Measurements from ENCODE around the gene ANKRD11.

The ANKRD11 gene

DNA sequence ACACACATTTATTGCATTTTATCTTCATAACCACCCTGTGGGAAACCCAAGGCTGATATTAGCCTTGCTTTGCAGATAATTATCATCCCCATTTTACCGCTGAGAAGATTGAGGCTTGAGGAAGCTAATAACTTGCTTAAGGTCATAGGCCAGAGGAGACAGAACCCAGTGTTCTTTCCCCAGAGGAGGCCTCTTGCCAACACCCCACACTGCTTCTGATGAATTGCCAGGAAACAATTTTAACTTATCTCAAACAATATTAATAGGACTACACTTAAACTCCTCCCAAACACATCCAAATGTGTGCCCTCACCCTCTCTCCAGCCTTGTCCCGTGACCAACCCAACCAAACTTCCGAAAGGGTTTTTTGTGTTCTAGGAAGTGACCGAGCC lies 15.7 kb upstream of the ANKRD11 start:
- Histone ChIP-seq H3K27ac (no peak overlapping the region), H3K4me3 (IDR thresholded peaks at IDR 0.05; ENCODE audit: insufficient read depth, low read depth, low read length) (no peak overlapping the region), H4K20me1 (ENCODE audit: insufficient read depth) (no peaks in the 10 kb centered on the region), H3K9ac (no peak overlapping the region), H3K4me2 (no peak overlapping the region), H3K27me3 (ENCODE audit: insufficient read depth, low read depth) (no peaks in the 10 kb centered on the region), H3K79me2 (ENCODE audit: insufficient read depth, low read depth) (peaks cover 27% of the 10 kb centered on the region), H3K4me1 (ENCODE audit: low read depth, poor library complexity, severe bottlenecking) (peaks cover 16% of the 10 kb centered on the region), H3K36me3 (ENCODE audit: insufficient read depth) (peaks cover 5% of the 10 kb centered on the region; the same call in 1 of the 2 replicates), H2AFZ (ENCODE audit: low read depth) (no peak overlapping the region)
- TF ChIP-seq, protein P1, sequence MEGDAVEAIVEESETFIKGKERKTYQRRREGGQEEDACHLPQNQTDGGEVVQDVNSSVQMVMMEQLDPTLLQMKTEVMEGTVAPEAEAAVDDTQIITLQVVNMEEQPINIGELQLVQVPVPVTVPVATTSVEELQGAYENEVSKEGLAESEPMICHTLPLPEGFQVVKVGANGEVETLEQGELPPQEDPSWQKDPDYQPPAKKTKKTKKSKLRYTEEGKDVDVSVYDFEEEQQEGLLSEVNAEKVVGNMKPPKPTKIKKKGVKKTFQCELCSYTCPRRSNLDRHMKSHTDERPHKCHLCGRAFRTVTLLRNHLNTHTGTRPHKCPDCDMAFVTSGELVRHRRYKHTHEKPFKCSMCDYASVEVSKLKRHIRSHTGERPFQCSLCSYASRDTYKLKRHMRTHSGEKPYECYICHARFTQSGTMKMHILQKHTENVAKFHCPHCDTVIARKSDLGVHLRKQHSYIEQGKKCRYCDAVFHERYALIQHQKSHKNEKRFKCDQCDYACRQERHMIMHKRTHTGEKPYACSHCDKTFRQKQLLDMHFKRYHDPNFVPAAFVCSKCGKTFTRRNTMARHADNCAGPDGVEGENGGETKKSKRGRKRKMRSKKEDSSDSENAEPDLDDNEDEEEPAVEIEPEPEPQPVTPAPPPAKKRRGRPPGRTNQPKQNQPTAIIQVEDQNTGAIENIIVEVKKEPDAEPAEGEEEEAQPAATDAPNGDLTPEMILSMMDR (conservative IDR thresholded peaks at IDR 0.05; ENCODE audit: low read depth, low read length) = no peak

DNA sequence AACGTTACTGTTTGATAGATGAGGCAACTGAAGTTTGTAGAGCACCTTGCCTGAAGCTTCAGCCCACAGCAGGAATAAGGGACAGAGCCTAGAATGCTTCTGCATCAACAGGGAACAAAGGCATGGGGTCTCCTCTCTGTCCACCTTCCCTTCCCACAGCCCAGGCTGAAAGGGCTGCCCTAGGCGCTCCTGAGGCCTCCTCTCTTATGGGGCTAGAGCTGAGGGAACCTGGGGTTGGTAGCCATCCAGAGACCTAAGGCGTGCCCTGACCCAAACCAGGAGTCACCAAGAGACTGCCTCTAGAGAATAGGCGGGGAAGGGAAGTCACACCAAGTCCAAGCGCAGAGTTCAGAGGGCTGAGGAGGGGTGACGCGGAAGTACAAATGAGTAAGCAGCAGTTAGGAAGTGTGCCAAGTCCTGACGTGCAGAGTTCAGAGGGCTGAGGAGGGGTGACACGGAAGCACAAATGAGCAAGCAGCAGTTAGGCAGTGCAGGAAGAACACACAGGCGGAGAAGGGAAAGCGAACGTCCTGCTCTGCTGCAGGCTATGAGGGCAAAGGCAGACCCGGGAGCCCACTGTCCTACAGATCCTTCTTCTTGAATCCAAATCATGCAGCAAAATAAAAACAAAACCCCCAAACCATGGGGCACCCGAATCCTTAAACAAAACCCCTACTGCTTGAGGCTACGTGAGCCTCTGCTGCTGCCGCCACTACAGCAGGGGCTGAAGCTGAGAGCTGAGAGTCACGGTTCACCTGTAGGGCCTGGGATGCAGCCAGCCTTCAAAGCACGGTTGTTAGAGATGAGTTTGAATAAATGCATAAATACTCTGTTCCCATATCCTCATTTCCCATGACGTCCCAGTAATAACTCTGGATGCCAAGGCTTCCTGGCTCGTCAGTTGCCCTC lies 15.1 kb upstream of the ANKRD11 start:
- TF ChIP-seq, protein P1 (conservative IDR thresholded peaks at IDR 0.05; ENCODE audit: low read depth, low read length) = no peak
- Histone ChIP-seq H3K36me3 (ENCODE audit: insufficient read depth) (peaks cover 2% of the 10 kb centered on the region; the same call in 1 of the 2 replicates), H3K4me1 (ENCODE audit: low read depth, poor library complexity, severe bottlenecking) (peaks cover 15% of the 10 kb centered on the region), H3K4me3 (IDR thresholded peaks at IDR 0.05; ENCODE audit: insufficient read depth, low read depth, low read length) (no peak overlapping the region), H3K27me3 (ENCODE audit: insufficient read depth, low read depth) (no peaks in the 10 kb centered on the region), H3K27ac (no peak overlapping the region), H2AFZ (ENCODE audit: low read depth) (no peak overlapping the region), H3K4me2 (no peak overlapping the region), H4K20me1 (ENCODE audit: insufficient read depth) (no peaks in the 10 kb centered on the region), H3K79me2 (ENCODE audit: insufficient read depth, low read depth) (peaks cover 21% of the 10 kb centered on the region), H3K9ac (no peak overlapping the region)

DNA sequence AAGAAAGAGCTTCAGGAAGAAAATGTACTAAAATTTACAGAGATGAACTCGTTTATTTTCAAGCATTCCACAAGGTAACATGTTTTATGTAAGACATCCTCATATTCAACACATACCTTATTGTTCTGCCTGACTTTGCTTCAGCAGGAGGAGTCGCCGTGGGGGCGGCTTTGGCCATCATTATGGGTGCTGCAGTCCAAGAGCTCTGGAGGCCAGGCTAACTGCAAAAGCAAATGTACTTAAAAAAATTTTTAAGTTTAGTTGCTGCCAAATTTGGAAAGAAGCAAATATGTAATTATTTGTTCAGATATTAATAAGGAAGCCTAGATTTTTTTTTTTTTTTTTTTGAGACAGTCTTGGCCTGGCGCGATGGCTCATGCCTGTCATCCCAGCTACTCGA lies 13.7 kb upstream of the ANKRD11 start:
- Histone ChIP-seq H3K4me1 (ENCODE audit: low read depth, poor library complexity, severe bottlenecking) (peaks cover 1% of the 10 kb centered on the region), H4K20me1 (ENCODE audit: insufficient read depth) (no peaks in the 10 kb centered on the region), H3K9ac (no peak overlapping the region), H2AFZ (ENCODE audit: low read depth) (no peak overlapping the region), H3K4me3 (IDR thresholded peaks at IDR 0.05; ENCODE audit: insufficient read depth, low read depth, low read length) (no peak overlapping the region), H3K27me3 (ENCODE audit: insufficient read depth, low read depth) (no peaks in the 10 kb centered on the region), H3K36me3 (ENCODE audit: insufficient read depth) (no peaks in the 10 kb centered on the region), H3K79me2 (ENCODE audit: insufficient read depth, low read depth) (peaks cover 7% of the 10 kb centered on the region), H3K27ac (no peak overlapping the region), H3K4me2 (no peak overlapping the region)
- TF ChIP-seq, protein P1 (conservative IDR thresholded peaks at IDR 0.05; ENCODE audit: low read depth, low read length) = no peak

DNA sequence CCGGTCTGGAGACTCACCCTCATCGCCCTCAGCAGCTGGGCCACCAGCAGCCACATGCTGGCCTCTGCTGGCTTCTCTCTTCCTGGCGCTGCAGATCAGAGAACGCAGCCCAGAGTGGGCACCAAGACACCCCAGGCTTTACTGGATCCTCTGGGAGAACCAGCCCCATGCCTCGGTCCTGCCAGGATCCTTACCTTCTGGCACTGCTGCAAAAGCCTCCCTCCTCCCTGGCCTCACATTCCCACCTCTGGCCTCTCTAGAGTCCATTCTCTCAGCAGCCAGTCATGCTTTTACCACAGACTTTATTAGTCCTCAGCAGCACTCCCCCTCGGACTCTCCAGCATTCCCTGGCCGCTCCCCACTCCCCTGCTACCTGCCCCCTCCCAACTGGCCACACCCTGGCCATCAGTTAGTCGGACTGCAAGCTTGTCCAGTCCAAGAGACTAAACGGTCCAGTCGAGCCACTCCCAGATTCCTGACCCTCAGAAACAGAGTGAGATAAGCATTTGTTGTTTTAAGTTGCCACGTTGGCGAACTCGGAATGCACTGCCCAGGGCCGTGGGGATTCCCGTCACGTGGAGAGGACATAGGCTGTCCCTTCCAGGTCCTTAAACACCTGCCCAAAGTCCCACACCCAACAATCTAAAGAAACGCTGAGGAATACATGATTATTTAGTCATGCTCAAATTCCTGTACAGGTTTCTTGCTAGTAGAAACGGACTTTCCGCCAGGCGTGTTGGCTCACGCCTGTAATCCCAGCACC lies 11.9 kb upstream of the ANKRD11 start:
- Histone ChIP-seq H3K4me1 (ENCODE audit: low read depth, poor library complexity, severe bottlenecking) (no peaks in the 10 kb centered on the region), H3K27ac (no peak overlapping the region), H3K9ac (no peak overlapping the region), H4K20me1 (ENCODE audit: insufficient read depth) (no peaks in the 10 kb centered on the region), H3K79me2 (ENCODE audit: insufficient read depth, low read depth) (no peaks in the 10 kb centered on the region), H3K36me3 (ENCODE audit: insufficient read depth) (no peaks in the 10 kb centered on the region), H3K4me3 (IDR thresholded peaks at IDR 0.05; ENCODE audit: insufficient read depth, low read depth, low read length) (no peak overlapping the region), H2AFZ (ENCODE audit: low read depth) (no peak overlapping the region), H3K4me2 (no peak overlapping the region), H3K27me3 (ENCODE audit: insufficient read depth, low read depth) (no peaks in the 10 kb centered on the region)
- TF ChIP-seq, protein P1 (conservative IDR thresholded peaks at IDR 0.05; ENCODE audit: low read depth, low read length) = no peak

Measured in KMS-11 (cell line).